ENCODE data around the gene FBXL17.

- TF ChIP-seq, protein P1, sequence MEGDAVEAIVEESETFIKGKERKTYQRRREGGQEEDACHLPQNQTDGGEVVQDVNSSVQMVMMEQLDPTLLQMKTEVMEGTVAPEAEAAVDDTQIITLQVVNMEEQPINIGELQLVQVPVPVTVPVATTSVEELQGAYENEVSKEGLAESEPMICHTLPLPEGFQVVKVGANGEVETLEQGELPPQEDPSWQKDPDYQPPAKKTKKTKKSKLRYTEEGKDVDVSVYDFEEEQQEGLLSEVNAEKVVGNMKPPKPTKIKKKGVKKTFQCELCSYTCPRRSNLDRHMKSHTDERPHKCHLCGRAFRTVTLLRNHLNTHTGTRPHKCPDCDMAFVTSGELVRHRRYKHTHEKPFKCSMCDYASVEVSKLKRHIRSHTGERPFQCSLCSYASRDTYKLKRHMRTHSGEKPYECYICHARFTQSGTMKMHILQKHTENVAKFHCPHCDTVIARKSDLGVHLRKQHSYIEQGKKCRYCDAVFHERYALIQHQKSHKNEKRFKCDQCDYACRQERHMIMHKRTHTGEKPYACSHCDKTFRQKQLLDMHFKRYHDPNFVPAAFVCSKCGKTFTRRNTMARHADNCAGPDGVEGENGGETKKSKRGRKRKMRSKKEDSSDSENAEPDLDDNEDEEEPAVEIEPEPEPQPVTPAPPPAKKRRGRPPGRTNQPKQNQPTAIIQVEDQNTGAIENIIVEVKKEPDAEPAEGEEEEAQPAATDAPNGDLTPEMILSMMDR (IDR thresholded peaks at IDR 0.05) = no peak
- TF ChIP-seq POLR2A (IDR thresholded peaks at IDR 0.05) = no peak
Observed at GRCh38 chr5:108260858-108261170, 121.1 kb downstream of the FBXL17 start.

Data from breast epithelium (tissue), 3 donors.